SU-DHL-6 (cell line): ENCODE results near the gene OR2AG2.

Experiments used
- H2AFZ ChIP-seq: fragments of 200-600 bp; sonication (generic); 2 replicates; pipeline ENCODE4 v1.6.1; 2014; ENCODE audit warnings: low read depth, mild to moderate bottlenecking, moderate library complexity, mixed read lengths, antibody characterized with exemption, low read length; ENCODE audit not compliant: severe bottlenecking
- H3F3A ChIP-seq: fragments of 200-600 bp; shearing (Covaris generic); 2 replicates; pipeline ENCODE4 v1.6.0; 2016; ENCODE audit warnings: antibody characterized with exemption, mild to moderate bottlenecking; ENCODE audit not compliant: insufficient read depth
- H3K27ac ChIP-seq: fragments of 200-600 bp; sonication (generic); 2 replicates; pipeline ENCODE4 v1.5.1; 2016; ENCODE audit warnings: low read depth, mild to moderate bottlenecking, low read length, moderate library complexity, mixed read lengths
- H3K27me3 ChIP-seq: fragments of 200-600 bp; sonication (generic), shearing (Covaris generic); 2 replicates; pipeline ENCODE4 v1.6.0; 2014; ENCODE audit warnings: mild to moderate bottlenecking, low read length
- H3K36me3 ChIP-seq: fragments of 200-600 bp; sonication (generic); 2 replicates; pipeline ENCODE4 v1.6.1; 2014; ENCODE audit warnings: mild to moderate bottlenecking, low read length, mixed read lengths
- H3K4me2 ChIP-seq: fragments of 300-600, 200-600 bp; shearing (Covaris generic), sonication (generic); 2 replicates; pipeline ENCODE4 v1.6.0; 2014; ENCODE audit warnings: low read length, low read depth, mild to moderate bottlenecking; ENCODE audit not compliant: poor library complexity, severe bottlenecking
- H3K4me3 ChIP-seq: fragments of 200-600 bp; sonication (generic); 2 replicates; pipeline ENCODE4 v1.5.1; 2014; ENCODE audit warnings: antibody characterized with exemption, low read length, mild to moderate bottlenecking, mixed read lengths; ENCODE audit not compliant: insufficient read depth, poor library complexity, severe bottlenecking
- H3K79me2 ChIP-seq: fragments of 200-600 bp; sonication (generic); 2 replicates; pipeline ENCODE4 v1.6.1; 2014; ENCODE audit warnings: mild to moderate bottlenecking, low read length, moderate library complexity; ENCODE audit not compliant: insufficient read depth
- H3K9ac ChIP-seq: fragments of 200-600 bp; sonication (generic); 2 replicates; pipeline ENCODE4 v1.7.0; 2014; ENCODE audit warnings: mild to moderate bottlenecking, low read length
- H3K9me2 ChIP-seq: fragments of 200-600 bp; sonication (generic); replicated peaks from 2 replicates; pipeline ENCODE4 v1.6.1; 2014; ENCODE audit warnings: low read length; ENCODE audit not compliant: insufficient read depth
- H3K9me3 ChIP-seq: fragments of 200-600 bp; sonication (generic); 2 replicates; pipeline ENCODE4 v1.6.1; 2014; ENCODE audit warnings: low read length, mixed read lengths; ENCODE audit not compliant: insufficient read depth
- H4K20me1 ChIP-seq: fragments of 200-600 bp; sonication (generic); 2 replicates; pipeline ENCODE4 v1.6.1; 2014; ENCODE audit warnings: low read depth, mild to moderate bottlenecking, antibody characterized with exemption, low read length, moderate library complexity, mixed read lengths
- CTCF ChIP-seq: fragments of 200-600 bp; sonication (generic); IDR thresholded peaks from one replicate; pipeline ENCODE4 v1.5.1; 2017; ENCODE audit warnings: antibody characterized with exemption, mild to moderate bottlenecking, low read length, moderate library complexity; ENCODE audit not compliant: insufficient read depth, poor library complexity, severe bottlenecking
- EZH2phosphoT487 ChIP-seq: fragments of 200-600 bp; sonication (generic), shearing (Covaris generic); conservative IDR thresholded peaks from 2 replicates; pipeline ENCODE4 v1.6.1; 2018; ENCODE audit warnings: mild to moderate bottlenecking, antibody characterized with exemption, low read length, moderate library complexity, mixed read lengths

Gene OR2AG2

GRCh38 chr11:6745018-6745417, 26.8 kb downstream of the OR2AG2 start:
- Histone ChIP-seq H3K36me3 (no peaks in the 10 kb centered on the region), H3K27ac (no peak overlapping the region), H4K20me1 (no peaks in the 10 kb centered on the region), H3K9ac (no peak overlapping the region), H3K27me3 (no peaks in the 10 kb centered on the region), H3K9me3 (no peaks in the 10 kb centered on the region), H3K9me2 (no peaks in the 10 kb centered on the region), H3F3A (no peaks in the 10 kb centered on the region), H2AFZ (no peak overlapping the region), H3K4me2 (no peak overlapping the region), H3K79me2 (no peaks in the 10 kb centered on the region), H3K4me3 (no peak overlapping the region)
- no peak for TF ChIP-seq CTCF
- no peak for TF ChIP-seq EZH2phosphoT487

DNA sequence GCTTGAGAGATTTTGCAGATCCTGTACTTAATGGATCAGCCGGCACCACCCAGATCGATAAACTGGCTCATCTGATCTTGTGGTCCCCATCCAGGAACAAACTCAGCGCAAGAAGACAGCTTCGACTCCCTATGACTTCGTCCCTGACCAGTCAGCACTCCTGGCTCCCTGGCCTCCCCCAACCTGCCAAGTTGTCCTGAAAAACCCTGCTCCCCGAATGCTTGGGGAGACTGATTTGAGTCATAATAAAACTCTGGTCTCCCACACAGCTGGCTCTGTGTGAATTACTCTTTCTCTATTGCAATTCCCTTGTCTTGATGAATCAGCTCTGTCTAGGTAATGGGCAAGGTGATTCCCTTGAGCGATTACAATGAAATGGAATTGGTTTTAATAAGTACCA, 29.5 kb downstream of the OR2AG2 start:
- Histone ChIP-seq H2AFZ (no peak overlapping the region), H3K79me2 (no peaks in the 10 kb centered on the region), H3K27me3 (no peaks in the 10 kb centered on the region), H3K27ac (no peak overlapping the region), H4K20me1 (no peaks in the 10 kb centered on the region), H3K9ac (no peak overlapping the region), H3F3A (no peaks in the 10 kb centered on the region), H3K4me2 (no peak overlapping the region), H3K9me3 (no peaks in the 10 kb centered on the region), H3K4me3 (no peak overlapping the region), H3K9me2 (no peaks in the 10 kb centered on the region), H3K36me3 (no peaks in the 10 kb centered on the region)
- TF ChIP-seq CTCF (no peak), EZH2phosphoT487 (no peak)

- H3K27ac ChIP-seq, result no peak overlapping the region
- no peaks in the 10 kb centered on the region for H3K9me2 ChIP-seq
- no peak overlapping the region for H3K9ac ChIP-seq
- H3K4me3 ChIP-seq, result no peak overlapping the region
- H3F3A ChIP-seq, result no peaks in the 10 kb centered on the region
- no peaks in the 10 kb centered on the region for H4K20me1 ChIP-seq
- 0 out of 2 replicates have a peak, but pooled peaks cover 3% of the 10 kb centered on the region for H3K27me3 ChIP-seq
- H3K79me2 ChIP-seq, result no peaks in the 10 kb centered on the region
- no peaks in the 10 kb centered on the region for H3K9me3 ChIP-seq
- H3K4me2 ChIP-seq, result no peak overlapping the region
- TF ChIP-seq CTCF (no peak), EZH2phosphoT487 (no peak)
- H2AFZ ChIP-seq, result no peak overlapping the region
- no peaks in the 10 kb centered on the region for H3K36me3 ChIP-seq
Observed at GRCh38 chr11:6738590-6738989, 33.2 kb downstream of the OR2AG2 start.
